ENCODE measurements around the gene C1orf56.
"Not testable (repeated sequence)": the region's sequence is repeated elsewhere in the genome, so short reads cannot be mapped to it uniquely, and the experiment has no call there.

The C1orf56 gene

GRCh38 chr1:151060657-151061421 lies 13.3 kb downstream of the C1orf56 start:
- in situ Hi-C loops (cut with MboI; ENCODE audit: low sequenced_read_pairs) = no loop called here

GRCh38 chr1:151061704-151062103 lies 14.2 kb downstream of the C1orf56 start:
- in situ Hi-C loops (cut with MboI; ENCODE audit: low sequenced_read_pairs) = no loop called here

- in situ Hi-C loops (cut with MboI; ENCODE audit: low sequenced_read_pairs) = no loop called here
Observed at GRCh38 chr1:151062741-151063371, 15.3 kb downstream of the C1orf56 start.

GRCh38 chr1:151065089-151065645 lies 17.6 kb downstream of the C1orf56 start:
- in situ Hi-C loops (cut with MboI; ENCODE audit: low sequenced_read_pairs) = no loop called here

GRCh38 chr1:151067185-151067584 lies 19.6 kb downstream of the C1orf56 start:
- in situ Hi-C loops (cut with MboI; ENCODE audit: low sequenced_read_pairs) = no loop called here

GRCh38 chr1:151069103-151069486 lies 21.5 kb downstream of the C1orf56 start:
- in situ Hi-C loops (cut with MboI; ENCODE audit: low sequenced_read_pairs) = no loop called here

GRCh38 chr1:151070474-151071276 lies 23.1 kb downstream of the C1orf56 start, which contains the start of gene GABPB2:
Gene GABPB2 (plus strand): TSS chr1:151070761. CDS start chr1:151088190, 17,429 bp downstream.
- in situ Hi-C loops (cut with MboI; ENCODE audit: low sequenced_read_pairs) = no loop called here

- in situ Hi-C loops (cut with MboI; ENCODE audit: low sequenced_read_pairs) = no loop called here
Observed at GRCh38 chr1:151072224-151072623, 24.7 kb downstream of the C1orf56 start.

GRCh38 chr1:151085953-151086559 lies 38.5 kb downstream of the C1orf56 start:
- in situ Hi-C loops (cut with MboI; ENCODE audit: low sequenced_read_pairs) = no loop called here

- in situ Hi-C loops (cut with MboI; ENCODE audit: low sequenced_read_pairs) = not testable (repeated sequence)
Observed at GRCh38 chr1:151097426-151097825, 49.9 kb downstream of the C1orf56 start.

GRCh38 chr1:151098126-151098525 lies 50.6 kb downstream of the C1orf56 start:
- in situ Hi-C loops (cut with MboI; ENCODE audit: low sequenced_read_pairs) = no loop called here
